NB4 (cell line): ENCODE data around the gene SUCLG1.

Experiments used
- DNase-seq: peaks from one replicate; pipeline ENCODE4 v3.0.0; 2010; ENCODE audit warnings: low read depth
- H3K4me3 ChIP-seq: one replicate; pipeline ENCODE4 v1.5.1; 2011; ENCODE audit warnings: mild to moderate bottlenecking, low read depth, low read length, moderate library complexity
- MAX ChIP-seq: IDR thresholded peaks from 2 replicates; pipeline ENCODE4 v1.6.1; 2011; ENCODE audit warnings: low read depth, low read length
- MYC ChIP-seq: IDR thresholded peaks from 2 replicates; pipeline ENCODE4 v1.6.1; 2011; ENCODE audit warnings: low read depth, low read length
- POLR2A ChIP-seq: IDR thresholded peaks from 2 replicates; pipeline ENCODE4 v1.6.1; 2011; ENCODE audit warnings: mild to moderate bottlenecking; ENCODE audit not compliant: insufficient read length; ENCODE audit errors: extremely low read depth
- TF ChIP-seq, protein P1 (sequence below): IDR thresholded peaks from one replicate; pipeline ENCODE4 v1.5.1; 2012; ENCODE audit warnings: low read depth, low read length

SUCLG1 gene

DNA sequence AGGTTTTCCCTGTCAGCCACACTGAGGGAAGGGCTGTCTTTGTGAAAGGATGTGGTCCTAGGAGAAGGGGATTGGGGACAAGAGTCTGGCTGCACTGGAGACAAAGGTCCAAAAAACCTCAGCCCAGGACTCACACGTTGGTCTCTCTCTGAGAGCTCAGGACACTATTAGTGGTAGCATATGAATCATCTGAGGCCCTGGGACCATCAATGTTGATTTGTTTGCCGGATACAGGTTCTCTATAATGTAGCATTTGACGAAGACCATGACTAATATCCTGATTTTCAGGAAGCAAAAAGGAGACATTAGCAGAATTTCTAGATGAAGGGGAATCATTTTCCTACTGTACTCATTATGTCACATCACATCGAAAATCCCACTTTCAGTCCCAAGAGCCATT is 35.0 kb upstream of the SUCLG1 start:
- TF ChIP-seq, protein P1, sequence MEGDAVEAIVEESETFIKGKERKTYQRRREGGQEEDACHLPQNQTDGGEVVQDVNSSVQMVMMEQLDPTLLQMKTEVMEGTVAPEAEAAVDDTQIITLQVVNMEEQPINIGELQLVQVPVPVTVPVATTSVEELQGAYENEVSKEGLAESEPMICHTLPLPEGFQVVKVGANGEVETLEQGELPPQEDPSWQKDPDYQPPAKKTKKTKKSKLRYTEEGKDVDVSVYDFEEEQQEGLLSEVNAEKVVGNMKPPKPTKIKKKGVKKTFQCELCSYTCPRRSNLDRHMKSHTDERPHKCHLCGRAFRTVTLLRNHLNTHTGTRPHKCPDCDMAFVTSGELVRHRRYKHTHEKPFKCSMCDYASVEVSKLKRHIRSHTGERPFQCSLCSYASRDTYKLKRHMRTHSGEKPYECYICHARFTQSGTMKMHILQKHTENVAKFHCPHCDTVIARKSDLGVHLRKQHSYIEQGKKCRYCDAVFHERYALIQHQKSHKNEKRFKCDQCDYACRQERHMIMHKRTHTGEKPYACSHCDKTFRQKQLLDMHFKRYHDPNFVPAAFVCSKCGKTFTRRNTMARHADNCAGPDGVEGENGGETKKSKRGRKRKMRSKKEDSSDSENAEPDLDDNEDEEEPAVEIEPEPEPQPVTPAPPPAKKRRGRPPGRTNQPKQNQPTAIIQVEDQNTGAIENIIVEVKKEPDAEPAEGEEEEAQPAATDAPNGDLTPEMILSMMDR, result no peak
- TF ChIP-seq POLR2A (no peak), MYC (no peak)
- H3K4me3 ChIP-seq, result no peak overlapping the region
- no peak for DNase-seq

GRCh38 chr2:84493514-84493913 is 34.4 kb upstream of the SUCLG1 start:
- DNase-seq, result no peak
- TF ChIP-seq POLR2A (no peak), MYC (no peak), MAX (no peak)
- TF ChIP-seq, protein P1, result no peak
- H3K4me3 ChIP-seq, result no peak overlapping the region

- no peak overlapping the region for H3K4me3 ChIP-seq
- TF ChIP-seq MYC, result no peak
- TF ChIP-seq, protein P1, result no peak
- TF ChIP-seq MAX, result no peak
- no peak for TF ChIP-seq POLR2A
- DNase-seq, result no peak
Measured at GRCh38 chr2:84492571-84492970, 33.5 kb upstream of the SUCLG1 start.

DNA sequence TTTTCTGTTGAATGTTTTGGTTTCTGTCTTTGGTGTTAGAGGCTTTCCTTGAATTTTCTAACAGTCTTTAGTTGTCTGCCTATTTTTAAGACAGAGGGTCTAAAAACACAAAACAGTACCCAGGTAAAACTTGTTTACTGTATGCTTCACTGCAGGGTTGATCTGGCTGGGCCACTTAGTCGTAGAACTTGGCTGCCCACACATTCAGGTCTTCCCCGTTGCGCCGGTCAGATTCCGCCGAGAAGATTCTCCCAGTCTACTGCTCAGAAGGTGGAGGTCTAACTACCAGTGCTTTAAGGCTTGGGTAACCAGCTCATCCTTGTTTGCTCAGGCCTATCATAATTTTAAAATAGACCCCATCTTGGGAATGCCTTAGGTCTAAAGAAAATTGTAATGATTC is 32.7 kb upstream of the SUCLG1 start:
- no peak overlapping the region for H3K4me3 ChIP-seq
- DNase-seq, result no peak
- TF ChIP-seq MYC, result no peak
- no peak for TF ChIP-seq MAX
- TF ChIP-seq POLR2A, result no peak
- TF ChIP-seq, protein P1, result no peak

DNA sequence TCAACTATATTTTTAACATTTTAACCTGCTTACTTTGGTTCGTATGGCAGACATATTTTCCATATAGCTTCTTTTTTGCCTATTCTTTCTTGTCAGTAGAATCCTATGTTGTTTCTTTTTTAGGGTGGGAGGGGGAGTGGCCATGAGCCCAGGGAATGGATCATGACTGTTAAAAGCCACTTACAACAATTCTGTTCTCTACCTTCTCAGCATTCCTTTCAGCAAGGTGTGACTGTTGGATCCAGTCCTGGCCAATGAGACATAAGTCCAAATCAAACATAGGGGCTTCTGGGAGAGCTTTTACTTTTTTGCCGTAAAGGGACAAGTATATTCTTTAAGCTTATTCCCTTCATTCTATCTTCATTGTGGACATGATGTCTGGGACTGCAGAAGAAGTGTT is 32.2 kb upstream of the SUCLG1 start:
- DNase-seq, result no peak
- TF ChIP-seq, protein P1, result no peak
- no peak for TF ChIP-seq MAX
- no peak for TF ChIP-seq MYC
- TF ChIP-seq POLR2A, result no peak
- no peak overlapping the region for H3K4me3 ChIP-seq

DNA sequence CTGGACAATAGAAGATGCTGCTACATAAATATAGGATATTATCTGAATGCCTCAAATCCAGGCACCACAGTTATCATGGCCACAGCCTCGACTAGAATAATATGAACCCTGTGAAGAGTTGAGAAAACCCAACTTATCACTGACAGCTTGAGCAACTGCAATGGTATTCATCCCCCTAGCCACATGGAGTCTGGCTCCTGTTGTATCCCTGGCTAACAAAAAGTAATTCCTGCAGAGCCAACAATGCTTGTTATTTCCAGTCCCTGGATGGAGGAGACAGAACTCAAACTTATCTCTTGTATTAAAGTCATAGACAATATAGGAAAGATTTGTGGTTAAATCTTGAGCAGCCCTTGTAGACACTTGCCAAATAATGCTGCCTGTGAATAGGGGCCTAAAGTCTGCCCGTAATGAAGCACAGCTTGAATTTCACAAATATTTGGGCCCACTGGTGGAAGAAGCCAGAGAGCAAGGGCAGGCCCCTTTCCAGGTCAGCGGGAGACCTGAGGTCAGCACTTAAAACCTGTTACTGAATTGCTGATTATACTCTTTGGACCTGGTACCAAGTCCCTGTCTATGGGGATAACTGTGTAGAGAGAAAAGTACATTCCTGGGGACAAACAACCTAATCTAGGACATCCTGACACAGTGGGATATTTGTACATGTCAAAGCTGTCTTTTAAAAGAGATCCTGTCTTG is 28.4 kb upstream of the SUCLG1 start:
- TF ChIP-seq, protein P1, result no peak
- TF ChIP-seq MYC (no peak), POLR2A (no peak), MAX (no peak)
- no peak for DNase-seq

More for the DNA sequence above, 28.4 kb upstream of the SUCLG1 start:
- H3K4me3 ChIP-seq, result no peak overlapping the region
